Esophagus muscularis mucosa (tissue), 4 donors: ENCODE data around the gene CHST12. TPM values are rescaled to one million over a fixed set of nuclear protein-coding genes. Genes with fewer than 3 reads are reported as not detected.
"Not testable (repeated sequence)": the region's sequence is repeated elsewhere in the genome, so short reads cannot be mapped to it uniquely, and the experiment has no call there.

Experiments used
- DNase-seq: peaks from one replicate; pipeline ENCODE4 v3.0.0-alpha.2; 2017; ENCODE audit errors: extremely low spot score
- H3K27ac ChIP-seq, 4 donors: fragments of 200-600 bp; sonication (generic); replicated peaks in 1 of 4; 1 replicate in 3 of 4; 2 replicates in 1 of 4; pipeline ENCODE4 v1.5.1; 2016 to 2019; ENCODE audit warnings: mild to moderate bottlenecking in 1 of 4
- H3K27me3 ChIP-seq, 4 donors: fragments of 200-600 bp; sonication (generic); one replicate each; pipeline versions ENCODE4 v1.5.1 to v1.6.0; 2016 to 2019
- H3K36me3 ChIP-seq, 4 donors: fragments of 200-600 bp; sonication (generic); one replicate each; pipeline ENCODE4 v1.5.1; 2016 to 2019
- H3K4me1 ChIP-seq, 4 donors: fragments of 200-600 bp; sonication (generic); one replicate each; pipeline ENCODE4 v1.5.1; 2016 to 2019
- H3K4me3 ChIP-seq, 4 donors: fragments of 200-600 bp; sonication (generic); 1 replicate in 2 of 4; 2 replicates in 2 of 4; pipeline ENCODE4 v1.5.1; 2016 to 2019; ENCODE audit warnings: mild to moderate bottlenecking in 4 of 4, moderate library complexity in 1 of 4
- H3K9me3 ChIP-seq, 4 donors: fragments of 200-600 bp; sonication (generic); 1 replicate in 3 of 4; 2 replicates in 1 of 4; pipeline ENCODE4 v1.5.1; 2016 to 2019
- EP300 ChIP-seq: sonication (generic); formaldehyde crosslinking; IDR thresholded peaks from one replicate; pipeline ENCODE4 v1.6.1; 2017; ENCODE audit warnings: antibody characterized with exemption
- POLR2A ChIP-seq: fragments of 450-650 bp; IDR thresholded peaks from one replicate; pipeline ENCODE4 v1.6.1; 2017; ENCODE audit warnings: antibody characterized with exemption, moderate library complexity, mild to moderate bottlenecking, low read depth
- POLR2AphosphoS5 ChIP-seq, 2 donors: sonication (generic); formaldehyde crosslinking; IDR thresholded peaks; one replicate each; pipeline ENCODE4 v1.6.1; 2017; ENCODE audit warnings: antibody characterized with exemption in 2 of 2
- WGBS: methylation state at CpG from one replicate; pipeline ENCODE4 v1.1.5; 2018; 5-methylcytosine and 5-hydroxymethylcytosine counted together
- intact Hi-C: fragments of 100-400 bp; cut with DNase I; formaldehyde crosslinking; loops from one replicate; pipeline ENCODE4 v1.15.1; 2023
- total RNA-seq, 4 donors: library from RNA; depleted of rRNA; stranded (reverse); fragments of >200 nt; gene quantifications; one replicate each; pipeline versions ENCODE4 v1.1.0 to v1.2.1, GENCODE V29; 2016
- TF ChIP-seq, protein P1 (sequence below), 3 experiments: fragments of 200-600 bp in 2 of 3; fragments of 450-650 bp in 1 of 3; sonication (generic) in 2 of 3; IDR thresholded peaks; one replicate each; pipeline ENCODE4 v1.5.1; 2017 to 2019; ENCODE audit warnings: antibody characterized with exemption in 3 of 3, mild to moderate bottlenecking in 2 of 3, moderate library complexity in 1 of 3

The CHST12 gene
- total RNA-seq, 4 donors from 2014 or later: 6.6 to 24.0 (median 14.8) TPM

DNA sequence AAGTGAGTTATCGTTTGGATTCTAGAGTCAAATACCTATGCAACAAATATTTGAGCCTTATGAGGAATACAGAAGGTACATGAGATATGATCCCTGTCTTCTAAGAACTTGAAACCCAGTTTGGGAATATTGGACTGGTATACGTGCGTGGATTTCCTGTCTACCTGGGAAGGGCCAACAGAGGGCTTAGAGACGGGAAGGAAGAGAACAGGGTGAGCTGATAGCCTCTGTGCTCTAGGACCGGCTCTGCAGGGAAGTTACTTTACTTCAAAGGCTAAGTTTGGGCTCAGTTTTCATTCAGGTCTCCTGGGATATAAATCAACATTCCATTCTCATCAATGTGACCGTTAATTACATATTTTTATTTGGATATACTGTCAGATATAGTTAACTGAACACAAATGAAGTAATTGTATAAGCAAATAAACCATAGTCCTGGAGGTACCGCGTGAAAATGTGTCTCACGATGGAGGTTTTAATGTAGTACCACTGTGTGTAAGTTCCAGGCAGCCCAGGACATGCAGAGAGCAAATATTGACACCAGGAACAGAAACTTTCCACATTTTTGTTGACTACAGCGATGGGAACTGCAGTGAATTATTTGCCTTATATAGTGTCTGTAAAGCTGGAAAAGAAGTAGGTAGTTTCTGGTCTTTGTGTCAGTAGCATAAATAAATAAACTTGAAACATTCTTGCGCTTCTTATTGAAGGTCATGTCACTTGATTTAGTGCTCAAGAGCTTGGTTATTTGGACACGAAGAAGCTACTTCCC lies 8.6 kb downstream of the CHST12 start:
- Histone ChIP-seq H3K27ac (peak overlapping the region; percentile 26 to 59 (median 49)), H3K36me3 (no peaks in the 10 kb centered on the region), H3K9me3 (no peaks in the 10 kb centered on the region), H3K4me1 (peaks cover 41 to 67% (median 53%) of the 10 kb centered on the region in 4 donors), H3K4me3 (no peak overlapping the region), H3K27me3 (no peaks in the 10 kb centered on the region)
- DNase-seq: no peak
- WGBS: 35% methylated on average over 12 of the region's 12 CpGs
- TF ChIP-seq POLR2A: no peak
- TF ChIP-seq POLR2AphosphoS5 (IDR thresholded peaks at IDR 0.05): no peak
- no peak for TF ChIP-seq EP300
- TF ChIP-seq, protein P1, sequence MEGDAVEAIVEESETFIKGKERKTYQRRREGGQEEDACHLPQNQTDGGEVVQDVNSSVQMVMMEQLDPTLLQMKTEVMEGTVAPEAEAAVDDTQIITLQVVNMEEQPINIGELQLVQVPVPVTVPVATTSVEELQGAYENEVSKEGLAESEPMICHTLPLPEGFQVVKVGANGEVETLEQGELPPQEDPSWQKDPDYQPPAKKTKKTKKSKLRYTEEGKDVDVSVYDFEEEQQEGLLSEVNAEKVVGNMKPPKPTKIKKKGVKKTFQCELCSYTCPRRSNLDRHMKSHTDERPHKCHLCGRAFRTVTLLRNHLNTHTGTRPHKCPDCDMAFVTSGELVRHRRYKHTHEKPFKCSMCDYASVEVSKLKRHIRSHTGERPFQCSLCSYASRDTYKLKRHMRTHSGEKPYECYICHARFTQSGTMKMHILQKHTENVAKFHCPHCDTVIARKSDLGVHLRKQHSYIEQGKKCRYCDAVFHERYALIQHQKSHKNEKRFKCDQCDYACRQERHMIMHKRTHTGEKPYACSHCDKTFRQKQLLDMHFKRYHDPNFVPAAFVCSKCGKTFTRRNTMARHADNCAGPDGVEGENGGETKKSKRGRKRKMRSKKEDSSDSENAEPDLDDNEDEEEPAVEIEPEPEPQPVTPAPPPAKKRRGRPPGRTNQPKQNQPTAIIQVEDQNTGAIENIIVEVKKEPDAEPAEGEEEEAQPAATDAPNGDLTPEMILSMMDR (IDR thresholded peaks at IDR 0.05): no peak
- intact Hi-C loops: no loop called here

DNA sequence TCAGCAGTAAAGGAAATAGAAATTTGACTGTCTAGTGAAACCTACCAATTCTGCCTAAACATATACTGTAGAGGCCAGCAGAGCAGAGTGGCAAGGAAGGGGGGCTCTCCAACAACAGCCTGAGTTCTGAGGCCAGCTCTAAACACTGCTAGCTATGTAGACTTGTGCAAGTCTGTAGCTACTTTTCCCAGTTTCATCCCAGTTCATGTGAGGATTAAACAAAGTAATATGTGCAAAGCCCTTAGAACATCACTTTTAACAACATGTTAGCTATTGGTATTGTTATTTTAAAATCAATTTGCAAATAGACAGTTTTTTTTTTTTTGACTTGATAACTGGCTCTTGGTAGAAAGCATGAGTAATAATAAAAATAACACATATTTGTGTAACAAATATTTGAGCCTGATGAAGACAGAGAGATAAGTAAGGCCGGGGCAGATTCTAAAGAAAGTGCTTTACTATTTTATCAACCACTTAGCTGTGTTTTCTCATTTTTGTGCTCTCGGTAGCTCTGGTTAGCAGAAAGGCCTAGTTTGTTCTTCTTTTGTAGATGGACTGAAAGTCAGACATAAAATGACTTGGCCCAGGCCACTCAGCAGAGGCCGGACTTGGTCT lies 9.3 kb downstream of the CHST12 start:
- Histone ChIP-seq H3K4me3 (no peak overlapping the region), H3K27me3 (no peaks in the 10 kb centered on the region), H3K4me1 (peaks cover 41 to 63% (median 49%) of the 10 kb centered on the region in 4 donors), H3K36me3 (no peaks in the 10 kb centered on the region), H3K27ac (peak overlapping the region; percentile 26 to 59 (median 49)), H3K9me3 (no peaks in the 10 kb centered on the region)
- TF ChIP-seq POLR2A (no peak), POLR2AphosphoS5 (IDR thresholded peaks at IDR 0.05) (no peak), EP300 (no peak)
- TF ChIP-seq, protein P1 (IDR thresholded peaks at IDR 0.05): no peak
- 69% methylated on average over 3 of the region's 3 CpGs for WGBS
- no peak for DNase-seq
- intact Hi-C loops: no loop called here

DNA sequence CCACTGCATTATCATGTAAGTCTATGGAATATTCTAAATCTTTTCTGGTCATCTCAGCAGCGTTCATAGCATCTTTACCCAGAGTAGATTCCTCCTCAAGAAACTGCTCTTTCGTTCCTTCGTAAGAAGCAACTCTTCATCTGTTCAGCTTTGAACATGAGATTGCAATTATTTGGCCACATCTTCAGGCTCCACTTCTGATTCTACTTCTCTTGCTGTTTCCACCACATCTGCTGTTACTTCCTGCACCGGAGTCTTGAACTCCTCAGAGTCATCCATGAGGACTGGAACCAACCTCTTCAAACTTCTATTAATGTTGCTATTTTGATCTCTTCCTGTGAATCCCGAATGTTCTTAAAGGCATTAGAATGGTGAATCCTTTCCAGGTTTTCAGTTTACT lies 12.7 kb downstream of the CHST12 start:
- H3K27ac ChIP-seq: no peak overlapping the region
- peaks cover 25 to 38% (median 32%) of the 10 kb centered on the region in 4 donors for H3K4me1 ChIP-seq
- no peaks in the 10 kb centered on the region for H3K27me3 ChIP-seq
- H3K36me3 ChIP-seq: no peaks in the 10 kb centered on the region
- no peak for TF ChIP-seq EP300
- no peak for TF ChIP-seq POLR2AphosphoS5 (IDR thresholded peaks at IDR 0.05)
- TF ChIP-seq POLR2A: no peak
- H3K4me3 ChIP-seq: no peak overlapping the region
- no peaks in the 10 kb centered on the region for H3K9me3 ChIP-seq
- DNase-seq: no peak
- intact Hi-C loops: no loop called here
- WGBS: 66% methylated on average over 5 of the region's 5 CpGs

DNA sequence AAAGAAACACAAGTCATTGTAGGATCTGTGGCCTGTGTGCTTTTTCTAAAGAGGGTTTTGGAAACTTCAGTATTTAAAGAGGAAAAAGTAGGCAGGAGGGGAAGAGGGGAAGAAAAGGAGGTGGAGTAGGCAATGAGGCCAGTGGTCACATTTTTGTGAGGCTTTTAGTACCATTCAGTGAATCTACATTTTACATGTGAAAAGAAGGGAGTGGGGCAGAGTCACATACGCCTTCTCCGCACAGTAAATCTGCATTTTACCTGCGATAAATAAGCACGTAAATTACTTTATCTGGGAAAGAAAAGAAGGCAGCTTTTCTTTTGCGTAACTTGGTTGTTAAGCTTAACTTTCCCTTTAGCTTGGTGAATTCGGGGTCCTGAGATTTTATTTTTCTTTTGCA lies 13.2 kb downstream of the CHST12 start:
- H3K27ac ChIP-seq: no peak overlapping the region
- DNase-seq: no peak
- H3K36me3 ChIP-seq: no peaks in the 10 kb centered on the region
- no peaks in the 10 kb centered on the region for H3K9me3 ChIP-seq
- no peak overlapping the region for H3K4me3 ChIP-seq
- 94% methylated on average over 6 of the region's 6 CpGs for WGBS
- peaks cover 19 to 35% (median 27%) of the 10 kb centered on the region in 4 donors for H3K4me1 ChIP-seq
- TF ChIP-seq POLR2A: no peak
- no peak for TF ChIP-seq POLR2AphosphoS5 (IDR thresholded peaks at IDR 0.05)
- TF ChIP-seq, protein P1 (IDR thresholded peaks at IDR 0.05): no peak
- no peak for TF ChIP-seq EP300
- intact Hi-C loops: no loop called here
- no peaks in the 10 kb centered on the region for H3K27me3 ChIP-seq

DNA sequence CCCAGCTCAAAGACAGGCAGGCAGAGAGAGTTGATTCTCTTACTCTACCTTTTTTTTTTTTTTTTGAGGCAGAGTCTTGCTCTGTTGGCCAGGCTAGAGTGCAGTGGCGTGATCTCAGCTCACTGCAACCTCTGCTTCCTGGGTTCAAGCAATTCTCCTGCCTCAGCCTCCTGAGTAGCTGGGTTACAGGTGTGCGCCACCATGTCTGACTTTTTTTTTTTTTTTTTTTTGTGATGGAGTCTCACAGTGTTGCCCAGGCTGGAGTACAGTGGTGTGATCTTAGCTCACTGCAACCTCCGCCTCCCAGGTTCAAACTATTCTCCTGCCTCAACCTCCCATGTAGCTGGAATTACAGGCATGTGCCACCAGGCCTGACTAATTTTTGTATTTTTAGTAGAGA lies 13.8 kb downstream of the CHST12 start:
- H3K4me3 ChIP-seq, intact Hi-C loops, H3K27me3 ChIP-seq, H3K36me3 ChIP-seq, H3K27ac ChIP-seq, H3K9me3 ChIP-seq, DNase-seq: not testable (repeated sequence)
- WGBS: 96% methylated on average over 3 of the region's 3 CpGs
- peaks cover 14 to 30% (median 21%) of the 10 kb centered on the region in 4 donors for H3K4me1 ChIP-seq
